K562 (cell line): ENCODE data around the gene PSMA6. TPM values are rescaled to one million over a fixed set of nuclear protein-coding genes. Genes with fewer than 3 reads are reported as not detected.

Experiments used
- ATAC-seq: fragments of 200-7000 bp; cut with Tn5 transposase; 3 replicates; pipeline ENCODE4 v1.9.1; 2020; ENCODE audit warnings: moderate library complexity
- BruUV-seq: library from RNA; stranded (reverse); fragments of 400-500 nt; replicated peaks from 2 replicates; lab custom pipeline; 2021; lab: Mats Ljungman, UMichigan
- CTCF ChIA-PET: fragments of 300-600 bp; formaldehyde crosslinking; extraction: SDS; loops from one replicate; lab custom pipeline; 2021; ENCODE audit warnings: low intra/inter-chr PET ratio; lab: Yijun Ruan, JAX
- POLR2A ChIA-PET: fragments of 300-600, 350-650 bp; sonication (Branson Sonifier 250); formaldehyde crosslinking; extraction: SDS; loops from one replicate; lab custom pipeline; 2021; ENCODE audit warnings: antibody characterized with exemption, inconsistent platforms; lab: Yijun Ruan, JAX
- DNase-seq, 4 experiments: peaks; one replicate each; pipeline versions ENCODE4 v3.0.0 to v3.0.0-alpha.2; 2011 to 2018; ENCODE audit warnings: low spot score in 3 of 4, mixed read lengths in 3 of 4; ENCODE audit errors: extremely low read depth in 1 of 4
- FAIRE-seq: peaks from 2 replicates; lab custom pipeline; 2011; peaks lifted over from hg19 to GRCh38; lab: Jason Lieb, UNC
- H2AFZ ChIP-seq: 2 replicates; pipeline ENCODE4 v1.6.0; 2011; ENCODE audit warnings: low read depth, low read length, control low read depth, inconsistent platforms
- H3K27ac ChIP-seq: fragments of 200-600 bp; 3 replicates; pipeline ENCODE4 v1.8.0; 2011; ENCODE audit warnings: low read depth, mild to moderate bottlenecking, control low read depth, inconsistent platforms, low read length, moderate library complexity, mixed read lengths; ENCODE audit errors: extremely low read depth
- H3K27me3 ChIP-seq, 2 experiments: fragments of 300-600 bp in 1 of 2; 2 replicates in 1 of 2; 3 replicates in 1 of 2; pipeline versions ENCODE4 v1.6.0 to v1.8.0; 2011; ENCODE audit warnings: inconsistent platforms in 2 of 2, low read length in 2 of 2, mild to moderate bottlenecking in 1 of 2, mixed read lengths in 1 of 2, moderate library complexity in 1 of 2; ENCODE audit not compliant: control insufficient read depth in 2 of 2, insufficient read depth in 2 of 2
- H3K36me3 ChIP-seq: fragments of 300-600 bp; 3 replicates; pipeline ENCODE4 v1.8.0; 2011; ENCODE audit warnings: mild to moderate bottlenecking, low read length, inconsistent platforms; ENCODE audit not compliant: control insufficient read depth, insufficient read depth
- H3K4me1 ChIP-seq, 2 experiments: fragments of 200-600 bp in 1 of 2; replicated peaks in 1 of 2; 2 replicates in 1 of 2; 3 replicates in 1 of 2; pipeline versions ENCODE4 v1.5.1 to v1.8.0; 2011; ENCODE audit warnings: inconsistent platforms in 2 of 2, low read length in 2 of 2, mild to moderate bottlenecking in 1 of 2, mixed read lengths in 1 of 2, moderate library complexity in 1 of 2; ENCODE audit not compliant: control insufficient read depth in 2 of 2, insufficient read depth in 2 of 2
- H3K4me2 ChIP-seq: 2 replicates; pipeline ENCODE4 v1.6.1; 2011; ENCODE audit warnings: low read length, control low read depth, inconsistent platforms, mixed read lengths; ENCODE audit not compliant: insufficient read depth
- H3K4me3 ChIP-seq: fragments of 200-600 bp; sonication (generic), shearing (Covaris generic); 2 replicates; pipeline ENCODE4 v1.5.1; 2016; ENCODE audit warnings: control low read depth, inconsistent platforms
- H3K79me2 ChIP-seq: fragments of 200-600 bp; 3 replicates; pipeline ENCODE4 v1.8.0; 2011; ENCODE audit warnings: low read length, inconsistent platforms; ENCODE audit not compliant: control insufficient read depth, insufficient read depth
- H3K9ac ChIP-seq, 2 experiments: 2 replicates each; pipeline versions ENCODE4 v1.6.0 to v1.6.1; 2011; ENCODE audit warnings: low read depth in 2 of 2, low read length in 2 of 2, control low read depth in 1 of 2, inconsistent platforms in 1 of 2, mild to moderate bottlenecking in 1 of 2, mixed read lengths in 1 of 2; ENCODE audit not compliant: insufficient read depth in 1 of 2
- H3K9me1 ChIP-seq: one replicate; pipeline ENCODE4 v1.6.0; 2011; ENCODE audit warnings: inconsistent platforms, mild to moderate bottlenecking, low read length, moderate library complexity; ENCODE audit not compliant: control insufficient read depth, insufficient read depth
- H3K9me3 ChIP-seq: replicated peaks from 2 replicates; pipeline ENCODE4 v1.5.1; 2011; ENCODE audit warnings: low read depth, low read length, inconsistent platforms; ENCODE audit not compliant: control insufficient read depth, insufficient read depth
- H4K20me1 ChIP-seq: replicated peaks from 2 replicates; pipeline ENCODE4 v1.6.1; 2011; ENCODE audit warnings: low read length, inconsistent platforms, mixed read lengths; ENCODE audit not compliant: control insufficient read depth, insufficient read depth
- HDAC1 ChIP-seq, 2 experiments: fragments of 450-650 bp; IDR thresholded peaks; 2 replicates each; pipeline ENCODE4 v1.6.1; 2016 to 2017; ENCODE audit warnings: inconsistent platforms in 1 of 2, mild to moderate bottlenecking in 1 of 2, moderate library complexity in 1 of 2
- HNRNPL ChIP-seq: fragments of 200-400 bp; formaldehyde crosslinking; IDR thresholded peaks from 2 replicates; pipeline ENCODE4 v1.6.1; 2017; ENCODE audit warnings: low read depth, mild to moderate bottlenecking, low read length
- TGIF2 ChIP-seq: sonication (generic); formaldehyde crosslinking; IDR thresholded peaks from 2 replicates; pipeline ENCODE4 v1.8.1; 2022; ENCODE audit warnings: mild to moderate bottlenecking, missing genetic modification reagents, moderate library complexity
- ZNF146 ChIP-seq: IDR thresholded peaks from one replicate; pipeline ENCODE4 v1.6.1; 2018; ENCODE audit warnings: missing compliant biosample characterization; ENCODE audit not compliant: unreplicated experiment
- ZNF589 ChIP-seq: fragments of 200-800 bp; sonication (Bioruptor generic); IDR thresholded peaks from 2 replicates; pipeline ENCODE4 v1.6.1; 2016; ENCODE audit warnings: low read depth, missing genetic modification characterization, missing compliant biosample characterization
- WGBS: fragments of 100-300 bp; shearing (Covaris generic); methylation state at CpG from one replicate; pipeline ENCODE4 v1.1.6; 2016; ENCODE audit warnings: low coverage, mixed read lengths; ENCODE audit not compliant: insufficient coverage; ENCODE audit errors: missing lambda C conversion rate; 5-methylcytosine and 5-hydroxymethylcytosine counted together
- in situ Hi-C: fragments of 300-500 bp; cut with MboI; formaldehyde crosslinking; loops from 4 replicates; pipeline ENCODE4 v1.15.0; 2018; ENCODE audit warnings: inconsistent platforms, mixed read lengths
- intact Hi-C: fragments of 100-400 bp; cut with micrococcal nuclease; formaldehyde crosslinking; loops from 2 replicates; pipeline ENCODE4 v1.14.2; 2022
- polyA plus RNA-seq, 8 experiments: library from polyadenylated mRNA; depleted of rRNA in 4 of 8; stranded (reverse) in 5 of 8; unstranded in 3 of 8; fragments of >200 nt; fragmentation: Nextera tagmentation in 2 of 8; fragmentation: Illumina TruSeq in 1 of 8; extraction: Ambion mirVana in 2 of 8; extraction: Trizol in 1 of 8; gene quantifications; 2 replicates each; pipeline versions ENCODE4 v1.2.1 to v1.2.3, GENCODE V29; 2011 to 2014; ENCODE audit warnings: inconsistent platforms in 1 of 8, missing spikeins in 1 of 8
- total RNA-seq, 7 experiments: library from RNA; depleted of rRNA in 6 of 7; stranded (reverse); fragments of >200 nt in 6 of 7; fragmentation: Illumina TruSeq in 2 of 7; extraction: Trizol in 2 of 7; gene quantifications; 2 replicates each; pipeline versions ENCODE4 v1.2.1 to v1.2.3, GENCODE V29; 2011 to 2021; ENCODE audit warnings: low replicate concordance in 1 of 7

The PSMA6 gene
- total and polyA plus RNA-seq, 9 of the 15 experiments (the other 6 are each of a cell fraction or from before 2014, with no cell fraction given): 210 to 952 (median 288) TPM

- Histone ChIP-seq H3K4me3 (no peak overlapping the region), H3K36me3 (no peaks in the 10 kb centered on the region), H4K20me1 (no peaks in the 10 kb centered on the region), H3K9ac (peak overlapping the region in 1 of 2 experiments; percentile 2; a peak in 1 of 4 replicates), H3K27ac (peak overlapping the region; percentile 40; the same call in 2 of the 3 replicates), H2AFZ (peak overlapping the region; percentile 92), H3K4me2 (peak overlapping the region; percentile 16; the same call in 1 of the 2 replicates), H3K79me2 (no peaks in the 10 kb centered on the region), H3K9me3 (no peaks in the 10 kb centered on the region), H3K27me3 (no peaks in the 10 kb centered on the region), H3K9me1 (no peaks in the 10 kb centered on the region), H3K4me1 (peaks cover 20 to 24% of the 10 kb centered on the region in 2 experiments)
- CTCF ChIA-PET: no interaction called here
- 58% methylated on average over 3 of the region's 4 CpGs for WGBS
- FAIRE-seq (no peak), ATAC-seq (0 out of 3 replicates have a peak, but pooled peaks have one; percentile 12), DNase-seq (no peak)
- intact Hi-C loops (no loop called here), in situ Hi-C loops (no loop called here)
- TF ChIP-seq HNRNPL (no peak), ZNF589 (CRISPR knock-in tag) (no peak), HDAC1 (IDR thresholded peaks at IDR 0.05) (no peak), ZNF146 (CRISPR knock-in tag) (no peak), TGIF2 (CRISPR knock-in tag) (no peak)
- POLR2A ChIA-PET: interaction anchor here (0.8 to 2.6 kb wide), 3 partner anchors 12 to 15 kb away, joined by 3 to 11 read pairs (median 3); no protein-coding TSS in a partner anchor
- BruUV-seq: no TSS peak
Measured at GRCh38 chr14:35351897-35352273, 59.7 kb downstream of the PSMA6 start.
